GM12892 (cell line): ENCODE data around the gene FSIP1.

ENCODE experiments used
- POLR2A ChIP-seq: IDR thresholded peaks from 2 replicates; pipeline ENCODE4 v1.6.1; 2011; ENCODE audit warnings: low read depth, low read length, control low read depth
- TAF1 ChIP-seq: IDR thresholded peaks from 2 replicates; pipeline ENCODE4 v1.6.1; 2011; ENCODE audit warnings: low read depth, mild to moderate bottlenecking, control low read depth, low read length, borderline replicate concordance

GRCh38 chr15:39643727-39644126 is 138.9 kb downstream of the FSIP1 start:
- no peak for TF ChIP-seq POLR2A
- no peak for TF ChIP-seq TAF1
